RWPE1 (cell line): ENCODE measurements around the gene WDR88.

Experiments used
- CTCF ChIA-PET: fragments of 350-600 bp; sonication (Branson Sonifier 250); formaldehyde crosslinking; extraction: SDS; loops from one replicate; lab custom pipeline; 2021; lab: Yijun Ruan, JAX
- POLR2A ChIA-PET: fragments of 400-600 bp; formaldehyde crosslinking; extraction: SDS; loops from one replicate; lab custom pipeline; 2020; ENCODE audit warnings: antibody characterized with exemption; ENCODE audit not compliant: low non-redundant PET; lab: Yijun Ruan, JAX
- DNase-seq: peaks from one replicate; pipeline ENCODE4 v3.0.0; 2012; ENCODE audit warnings: low spot score
- H3K27ac ChIP-seq: fragments of 450-650 bp; 2 replicates; pipeline ENCODE4 v1.5.1; 2017
- CTCF ChIP-seq: fragments of 450-650 bp; conservative IDR thresholded peaks from 2 replicates; pipeline ENCODE4 v1.5.1; 2017; ENCODE audit warnings: low read depth, mild to moderate bottlenecking

WDR88 gene

GRCh38 chr19:33203529-33203928 lies 71.6 kb downstream of the WDR88 start:
- DNase-seq = no peak
- CTCF ChIA-PET = no interaction called here
- TF ChIP-seq CTCF = no peak
- no peak overlapping the region for H3K27ac ChIP-seq
- POLR2A ChIA-PET = no interaction called here

GRCh38 chr19:33204136-33204973 lies 72.4 kb downstream of the WDR88 start:
- DNase-seq = no peak
- POLR2A ChIA-PET = no interaction called here
- no peak for TF ChIP-seq CTCF
- H3K27ac ChIP-seq = no peak overlapping the region
- CTCF ChIA-PET = no interaction called here

- no peak for DNase-seq
- no peak for TF ChIP-seq CTCF
- ChIA-PET POLR2A (no interaction called here), CTCF (no interaction called here)
- no peak overlapping the region for H3K27ac ChIP-seq
Measured at GRCh38 chr19:33205110-33205509, 73.2 kb downstream of the WDR88 start.

GRCh38 chr19:33205531-33206260 lies 73.8 kb downstream of the WDR88 start:
- TF ChIP-seq CTCF = no peak
- ChIA-PET CTCF (interaction anchor here (0.6 kb wide), 1 partner anchor 338 kb away, joined by 3 read pairs; no protein-coding TSS in a partner anchor), POLR2A (no interaction called here)
- H3K27ac ChIP-seq = no peak overlapping the region
- no peak for DNase-seq

- no peak overlapping the region for H3K27ac ChIP-seq
- CTCF ChIA-PET = interaction anchor here (0.6 kb wide), 1 partner anchor 339 kb away, joined by 3 read pairs; no protein-coding TSS in a partner anchor
- no peak for DNase-seq
- TF ChIP-seq CTCF = no peak
- POLR2A ChIA-PET = no interaction called here
Measured at GRCh38 chr19:33206261-33207039, 74.5 kb downstream of the WDR88 start.

- H3K27ac ChIP-seq = no peak overlapping the region
- no peak for TF ChIP-seq CTCF
- ChIA-PET CTCF (no interaction called here), POLR2A (no interaction called here)
- no peak for DNase-seq
Measured at GRCh38 chr19:33207040-33207620, 75.2 kb downstream of the WDR88 start.
